Bronchial epithelial cell (primary cell): Measurements from ENCODE around the gene RND1. TPM values are rescaled to one million over a fixed set of nuclear protein-coding genes. Genes with fewer than 3 reads are reported as not detected.
"Not testable (repeated sequence)": the region's sequence is repeated elsewhere in the genome, so short reads cannot be mapped to it uniquely, and the experiment has no call there.

Experiments used
- DNase-seq: peaks from one replicate; pipeline ENCODE4 v3.0.0-alpha.2; 2010; ENCODE audit warnings: low read depth
- FAIRE-seq: peaks from 2 replicates; lab custom pipeline; 2011; peaks lifted over from hg19 to GRCh38; lab: Jason Lieb, UNC
- H3K27me3 ChIP-seq: 2 replicates; pipeline ENCODE4 v1.5.1; 2011; ENCODE audit warnings: low read length; ENCODE audit not compliant: control insufficient read depth, insufficient read depth
- H3K36me3 ChIP-seq: 2 replicates; pipeline ENCODE4 v1.5.1; 2011; ENCODE audit warnings: low read length; ENCODE audit not compliant: control insufficient read depth, insufficient read depth
- H3K4me3 ChIP-seq: 2 replicates; pipeline ENCODE4 v1.5.1; 2011; ENCODE audit warnings: mild to moderate bottlenecking, low read depth, low read length, control low read depth
- total RNA-seq: library from RNA; depleted of rRNA; stranded (reverse); fragments of >200 nt; gene quantifications from 2 replicates; pipeline ENCODE4 v1.2.1, GENCODE V29; 2014
- TF ChIP-seq, protein P1 (sequence below): IDR thresholded peaks from 2 replicates; pipeline ENCODE4 v1.5.1; 2011; ENCODE audit warnings: mild to moderate bottlenecking, moderate library complexity, low read length, control low read depth, inconsistent platforms; ENCODE audit not compliant: insufficient read depth, severe bottlenecking

The RND1 gene
- 2.9 and 4.5 TPM in 2 replicates for total RNA-seq

GRCh38 chr12:48865281-48866051 lies at the start of gene RND1:
RND1 (minus strand) TSS chr12:48865870; CDS start chr12:48865767, 103 bp downstream.
- no peaks in the 10 kb centered on the region for H3K36me3 ChIP-seq
- TF ChIP-seq, protein P1, sequence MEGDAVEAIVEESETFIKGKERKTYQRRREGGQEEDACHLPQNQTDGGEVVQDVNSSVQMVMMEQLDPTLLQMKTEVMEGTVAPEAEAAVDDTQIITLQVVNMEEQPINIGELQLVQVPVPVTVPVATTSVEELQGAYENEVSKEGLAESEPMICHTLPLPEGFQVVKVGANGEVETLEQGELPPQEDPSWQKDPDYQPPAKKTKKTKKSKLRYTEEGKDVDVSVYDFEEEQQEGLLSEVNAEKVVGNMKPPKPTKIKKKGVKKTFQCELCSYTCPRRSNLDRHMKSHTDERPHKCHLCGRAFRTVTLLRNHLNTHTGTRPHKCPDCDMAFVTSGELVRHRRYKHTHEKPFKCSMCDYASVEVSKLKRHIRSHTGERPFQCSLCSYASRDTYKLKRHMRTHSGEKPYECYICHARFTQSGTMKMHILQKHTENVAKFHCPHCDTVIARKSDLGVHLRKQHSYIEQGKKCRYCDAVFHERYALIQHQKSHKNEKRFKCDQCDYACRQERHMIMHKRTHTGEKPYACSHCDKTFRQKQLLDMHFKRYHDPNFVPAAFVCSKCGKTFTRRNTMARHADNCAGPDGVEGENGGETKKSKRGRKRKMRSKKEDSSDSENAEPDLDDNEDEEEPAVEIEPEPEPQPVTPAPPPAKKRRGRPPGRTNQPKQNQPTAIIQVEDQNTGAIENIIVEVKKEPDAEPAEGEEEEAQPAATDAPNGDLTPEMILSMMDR, result peak; percentile 15
- FAIRE-seq (no peak), DNase-seq (peak; percentile 91)
- peak within 1 kb of the TSS; percentile 49 for H3K4me3 ChIP-seq
- no peaks in the 10 kb centered on the region for H3K27me3 ChIP-seq

GRCh38 chr12:48910196-48910595 lies 44.5 kb upstream of the RND1 start:
- no peaks in the 10 kb centered on the region for H3K27me3 ChIP-seq
- no peaks in the 10 kb centered on the region for H3K36me3 ChIP-seq
- no peak for DNase-seq
- TF ChIP-seq, protein P1, result no peak
- no peak overlapping the region for H3K4me3 ChIP-seq
- no peak for FAIRE-seq

- FAIRE-seq, H3K4me3 ChIP-seq, H3K27me3 ChIP-seq, H3K36me3 ChIP-seq, DNase-seq: not testable (repeated sequence)
These were observed 44.0 kb upstream of the RND1 start for GRCh38 chr12:48909698-48910097.

DNA sequence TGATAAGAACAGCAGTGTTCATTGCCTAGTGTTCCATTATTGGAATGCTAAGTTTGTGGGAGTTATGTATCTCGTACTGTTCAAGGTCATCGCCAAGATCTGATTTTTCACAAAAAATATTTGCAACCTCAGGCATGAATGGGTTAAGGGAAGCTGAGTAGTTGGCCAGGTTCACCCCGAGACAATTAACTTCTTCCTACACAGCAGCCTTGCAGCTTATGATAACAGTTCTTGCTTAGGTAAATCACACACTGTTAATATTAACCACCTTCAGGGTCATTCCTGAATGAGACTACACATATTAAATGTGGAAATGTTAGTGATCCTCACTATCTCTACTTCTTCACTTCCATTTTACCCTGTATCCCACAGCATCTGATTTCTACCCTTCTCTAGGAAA lies 41.6 kb upstream of the RND1 start:
- Histone ChIP-seq H3K4me3 (no peak overlapping the region), H3K36me3 (no peaks in the 10 kb centered on the region), H3K27me3 (no peaks in the 10 kb centered on the region)
- DNase-seq (no peak), FAIRE-seq (no peak)
- TF ChIP-seq, protein P1, result no peak

DNA sequence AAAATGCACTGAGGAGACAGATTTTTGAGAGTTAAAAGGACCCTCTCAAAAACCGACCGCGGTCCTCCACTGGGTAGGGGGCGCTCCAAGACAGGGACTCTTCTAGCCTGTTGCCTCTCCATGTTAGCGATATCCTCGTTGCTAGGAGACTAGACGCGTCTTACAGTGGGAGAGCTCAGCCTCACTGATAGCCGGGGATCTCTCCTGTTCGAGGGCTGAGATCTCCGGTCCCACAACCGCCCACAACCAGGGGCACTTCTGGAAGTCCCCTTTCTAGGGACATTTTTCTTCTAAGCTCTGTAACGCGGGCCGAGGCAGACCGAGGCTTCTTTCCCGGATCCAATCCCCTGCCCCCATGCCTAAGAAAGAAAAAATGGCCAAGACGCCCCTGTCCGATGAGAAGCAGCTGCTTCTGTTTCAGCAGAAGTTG lies 38.3 kb upstream of the RND1 start:
- FAIRE-seq (no peak), DNase-seq (peak; percentile 54)
- TF ChIP-seq, protein P1, result peak; percentile 52
- Histone ChIP-seq H3K4me3 (peak overlapping the region; percentile 17), H3K27me3 (no peaks in the 10 kb centered on the region), H3K36me3 (no peaks in the 10 kb centered on the region)

GRCh38 chr12:48903363-48903981 lies 37.8 kb upstream of the RND1 start:
- Histone ChIP-seq H3K27me3 (no peaks in the 10 kb centered on the region), H3K4me3 (no peak overlapping the region), H3K36me3 (no peaks in the 10 kb centered on the region)
- FAIRE-seq, result no peak
- DNase-seq, result no peak
- TF ChIP-seq, protein P1, result no peak
